NCI-H510A (cell line): Measurements from ENCODE around the gene IGF2.

ENCODE experiments used
- DNase-seq: peaks from one replicate; lab custom pipeline; 2025; lab: John Stamatoyannopoulos, UW

IGF2 gene

GRCh38 chr11:2103668-2104523 lies 35.3 kb downstream of the IGF2 start:
- no peak for DNase-seq

GRCh38 chr11:2102883-2103213 lies 36.3 kb downstream of the IGF2 start:
- DNase-seq: no peak

- no peak for DNase-seq
Measured at GRCh38 chr11:2102132-2102882, 36.9 kb downstream of the IGF2 start.

GRCh38 chr11:2101171-2101675 lies 38.0 kb downstream of the IGF2 start:
- DNase-seq: no peak

- DNase-seq: no peak
Measured at GRCh38 chr11:2100361-2101170, 38.6 kb downstream of the IGF2 start.

GRCh38 chr11:2099516-2100349 lies 39.5 kb downstream of the IGF2 start:
- DNase-seq: no peak

- DNase-seq: no peak
Measured at GRCh38 chr11:2098691-2099515, 40.3 kb downstream of the IGF2 start.

- no peak for DNase-seq
Measured at GRCh38 chr11:2097998-2098690, 41.0 kb downstream of the IGF2 start.

GRCh38 chr11:2097356-2097997 lies 41.7 kb downstream of the IGF2 start:
- DNase-seq: no peak

- DNase-seq: no peak
Measured at GRCh38 chr11:2096919-2097301, 42.3 kb downstream of the IGF2 start.

- no peak for DNase-seq
Measured at GRCh38 chr11:2096011-2096918, 42.9 kb downstream of the IGF2 start.

- no peak for DNase-seq
Measured at GRCh38 chr11:2095542-2095941, 43.6 kb downstream of the IGF2 start.

- no peak for DNase-seq
Measured at GRCh38 chr11:2095198-2095520, 44.0 kb downstream of the IGF2 start.

- no peak for DNase-seq
Measured at GRCh38 chr11:2094354-2095197, 44.6 kb downstream of the IGF2 start.

- DNase-seq: no peak
Measured at GRCh38 chr11:2093575-2094353, 45.4 kb downstream of the IGF2 start.

GRCh38 chr11:2092956-2093412 lies 46.2 kb downstream of the IGF2 start:
- no peak for DNase-seq

GRCh38 chr11:2092464-2092910 lies 46.7 kb downstream of the IGF2 start:
- DNase-seq: no peak
